ENCODE results near the gene IPO9. TPM values are rescaled to one million over a fixed set of nuclear protein-coding genes. Genes with fewer than 3 reads are reported as not detected.

Gene IPO9
- total RNA-seq, 1 experiment from 2014 or later: 80.6 TPM

- TF ChIP-seq YY1 (IDR thresholded peaks at IDR 0.05; ENCODE audit: extremely low read depth, insufficient replicate concordance, low read depth, low read length) (no peak), SP1 (IDR thresholded peaks at IDR 0.05; ENCODE audit: low read depth) (no peak), ATF3 (IDR thresholded peaks at IDR 0.05) (no peak), CTCF (IDR thresholded peaks at IDR 0.05 in 2 of 3, conservative IDR thresholded peaks at IDR 0.05 in 1 of 3; ENCODE audit: borderline replicate concordance in 1 of 3, insufficient read depth in 1 of 3, low read depth in 2 of 3, low read length in 2 of 3) (no peak), TCF7L2 (IDR thresholded peaks at IDR 0.05; ENCODE audit: borderline replicate concordance, extremely low read depth, insufficient read depth, insufficient read length) (no peak), EZH2 (IDR thresholded peaks at IDR 0.05) (no peak)
Measured at GRCh38 chr1:201789245-201789644, 39.7 kb upstream of the IPO9 start (continued).

GRCh38 chr1:201790261-201790660 lies 38.7 kb upstream of the IPO9 start:
- Histone ChIP-seq H3K9me2 (ENCODE audit: insufficient read depth) (no peaks in the 10 kb centered on the region), H3K36me3 (ENCODE audit: control insufficient read depth in 1 of 2, insufficient read depth in 2 of 2, low read length in 2 of 2) (peaks cover 4 to 12% of the 10 kb centered on the region in 2 experiments; a peak in 2 of 4 replicates), H3K9ac (ENCODE audit: low read length) (no peak overlapping the region), H3K27me3 (ENCODE audit: insufficient read depth, low read length) (no peaks in the 10 kb centered on the region), H3K4me1 (ENCODE audit: control insufficient read depth in 1 of 2, insufficient read depth in 2 of 2, low read length in 2 of 2) (no peaks in the 10 kb centered on the region), H3K4me2 (ENCODE audit: low read length) (no peak overlapping the region), H3K79me2 (ENCODE audit: insufficient read depth, low read length) (no peaks in the 10 kb centered on the region), H2AFZ (ENCODE audit: low read depth, low read length, poor library complexity, severe bottlenecking) (no peak overlapping the region), H3K9me3 (ENCODE audit: control insufficient read depth in 1 of 2, insufficient read depth in 1 of 2, low read depth in 1 of 2, low read length in 2 of 2) (no peaks in the 10 kb centered on the region), H3K4me3 (replicated peaks in 1 of 2; ENCODE audit: low read depth in 1 of 2, low read length in 2 of 2) (no peak overlapping the region), H3K27ac (ENCODE audit: low read depth, low read length) (no peak overlapping the region), H4K20me1 (ENCODE audit: insufficient read depth) (no peaks in the 10 kb centered on the region)
- DNase-seq (ENCODE audit: low read depth, low spot score) (no peak), ATAC-seq (no peak)
- BruUV-seq (replicated peaks): no TSS peak
- ChIA-PET POLR2A (no interaction called here), RAD21 (ENCODE audit: low non-redundant PET in 1 of 2, low total read pairs in 2 of 2, uncharacterized antibody in 2 of 2, unreplicated experiment in 2 of 2) (interaction anchor here in 1 of 2 experiments (0.6 kb wide), 1 partner anchor 202 kb away, joined by 5 read pairs; no protein-coding TSS in a partner anchor), CTCF (interaction anchor here (10.1 kb wide), 1 partner anchor 81 kb away, joined by 297 read pairs; no protein-coding TSS in a partner anchor)
- intact Hi-C loops (cut with micrococcal nuclease): no loop called here
- TF ChIP-seq ATF3 (IDR thresholded peaks at IDR 0.05) (no peak), EZH2 (IDR thresholded peaks at IDR 0.05) (no peak), SIN3A (IDR thresholded peaks at IDR 0.05; ENCODE audit: low read depth) (no peak)
